ENCODE measurements around the gene ZIC1.

DNA sequence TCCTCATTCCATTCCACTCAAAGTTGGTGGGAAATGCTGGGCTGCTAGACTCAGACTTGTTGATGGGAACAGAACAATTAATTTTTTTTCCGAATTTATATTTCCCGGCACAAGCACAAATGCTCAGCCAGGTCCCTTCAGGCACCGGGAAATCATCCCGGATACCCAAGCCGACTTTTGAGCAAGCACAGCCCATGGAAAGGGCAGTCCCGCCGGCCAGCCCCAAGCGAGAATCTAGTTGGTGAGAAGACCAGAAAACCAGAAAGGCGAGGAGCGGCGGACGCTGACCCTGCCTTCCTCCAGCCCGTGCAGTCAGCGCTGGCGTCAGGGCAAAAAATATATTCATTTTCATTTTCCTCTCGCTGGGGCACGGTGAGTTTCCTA, 2.1 kb upstream of the ZIC1 start:
- TF ChIP-seq, protein P1, sequence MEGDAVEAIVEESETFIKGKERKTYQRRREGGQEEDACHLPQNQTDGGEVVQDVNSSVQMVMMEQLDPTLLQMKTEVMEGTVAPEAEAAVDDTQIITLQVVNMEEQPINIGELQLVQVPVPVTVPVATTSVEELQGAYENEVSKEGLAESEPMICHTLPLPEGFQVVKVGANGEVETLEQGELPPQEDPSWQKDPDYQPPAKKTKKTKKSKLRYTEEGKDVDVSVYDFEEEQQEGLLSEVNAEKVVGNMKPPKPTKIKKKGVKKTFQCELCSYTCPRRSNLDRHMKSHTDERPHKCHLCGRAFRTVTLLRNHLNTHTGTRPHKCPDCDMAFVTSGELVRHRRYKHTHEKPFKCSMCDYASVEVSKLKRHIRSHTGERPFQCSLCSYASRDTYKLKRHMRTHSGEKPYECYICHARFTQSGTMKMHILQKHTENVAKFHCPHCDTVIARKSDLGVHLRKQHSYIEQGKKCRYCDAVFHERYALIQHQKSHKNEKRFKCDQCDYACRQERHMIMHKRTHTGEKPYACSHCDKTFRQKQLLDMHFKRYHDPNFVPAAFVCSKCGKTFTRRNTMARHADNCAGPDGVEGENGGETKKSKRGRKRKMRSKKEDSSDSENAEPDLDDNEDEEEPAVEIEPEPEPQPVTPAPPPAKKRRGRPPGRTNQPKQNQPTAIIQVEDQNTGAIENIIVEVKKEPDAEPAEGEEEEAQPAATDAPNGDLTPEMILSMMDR (IDR thresholded peaks at IDR 0.05) = no peak
- TF ChIP-seq EP300 (IDR thresholded peaks at IDR 0.05) = no peak

All from tibial nerve (tissue), 4 donors.